IMR-90 (cell line): ENCODE results near the gene IL1A. TPM values are rescaled to one million over a fixed set of nuclear protein-coding genes. Genes with fewer than 3 reads are reported as not detected.

Experiments
- ATAC-seq: fragments of 200-7000 bp; cut with Tn5 transposase; 2 replicates; pipeline ENCODE4 v1.9.1; 2020; ENCODE audit warnings: low read depth, mild to moderate bottlenecking, moderate library complexity
- BruUV-seq: library from RNA; stranded (reverse); fragments of 400-500 nt; replicated peaks from 2 replicates; lab custom pipeline; 2021; lab: Mats Ljungman, UMichigan
- CTCF ChIA-PET: fragments of 300-600 bp; formaldehyde crosslinking; extraction: SDS; loops from one replicate; lab custom pipeline; 2021; ENCODE audit warnings: antibody characterized with exemption; lab: Yijun Ruan, JAX
- POLR2A ChIA-PET: fragments of 300-600 bp; sonication (Branson Sonifier 250); formaldehyde crosslinking; loops from one replicate; lab custom pipeline; 2022; ENCODE audit warnings: antibody characterized with exemption; ENCODE audit not compliant: unreplicated experiment; lab: Charles Lee
- DNase-seq: peaks from one replicate; pipeline ENCODE4 v3.0.0; 2013
- H2AFZ ChIP-seq: replicated peaks from 2 replicates; pipeline ENCODE3; 2013; ENCODE audit warnings: low read length, mild to moderate bottlenecking; ENCODE audit not compliant: poor library complexity
- H2AK5ac ChIP-seq: 2 replicates; pipeline ENCODE4 v1.6.1; 2013; ENCODE audit warnings: low read depth, low read length, inconsistent platforms
- H2AK9ac ChIP-seq: replicated peaks from 2 replicates; pipeline ENCODE3; 2013; ENCODE audit warnings: mild to moderate bottlenecking, low read depth, low read length, moderate library complexity; ENCODE audit not compliant: poor library complexity
- H2BK120ac ChIP-seq: 2 replicates; pipeline ENCODE4 v1.6.1; 2013; ENCODE audit warnings: low read depth, low read length, inconsistent platforms
- H2BK15ac ChIP-seq: 3 replicates; pipeline ENCODE4 v1.6.1; 2013; ENCODE audit warnings: low read depth, low read length, inconsistent platforms
- H2BK20ac ChIP-seq: 2 replicates; pipeline ENCODE4 v1.6.1; 2013; ENCODE audit warnings: low read depth, mild to moderate bottlenecking, inconsistent platforms, low read length, moderate library complexity
- H2BK5ac ChIP-seq: 2 replicates; pipeline ENCODE4 v1.6.1; 2013; ENCODE audit warnings: mild to moderate bottlenecking, low read depth, low read length, inconsistent platforms; ENCODE audit not compliant: poor library complexity, severe bottlenecking
- H3K14ac ChIP-seq: replicated peaks from 2 replicates; pipeline ENCODE4 v1.6.1; 2013; ENCODE audit warnings: low read depth, low read length, inconsistent platforms
- H3K18ac ChIP-seq: 2 replicates; pipeline ENCODE4 v1.6.1; 2013; ENCODE audit warnings: low read depth, low read length, control low read depth
- H3K23ac ChIP-seq: 2 replicates; pipeline ENCODE4 v1.6.1; 2013; ENCODE audit warnings: low read depth, low read length, inconsistent platforms
- H3K27ac ChIP-seq: 2 replicates; pipeline ENCODE4 v1.5.1; 2013; ENCODE audit warnings: mild to moderate bottlenecking, control low read depth, low read length; ENCODE audit not compliant: insufficient read depth
- H3K27me3 ChIP-seq: 2 replicates; pipeline ENCODE4 v1.6.1; 2013; ENCODE audit warnings: low read length; ENCODE audit not compliant: control insufficient read depth, insufficient read depth
- H3K36me3 ChIP-seq: 2 replicates; pipeline ENCODE4 v1.6.1; 2013; ENCODE audit warnings: low read length, mixed read lengths; ENCODE audit not compliant: control insufficient read depth, insufficient read depth
- H3K4ac ChIP-seq: 2 replicates; pipeline ENCODE4 v1.6.1; 2013; ENCODE audit warnings: low read depth, low read length, inconsistent platforms
- H3K4me1 ChIP-seq: 2 replicates; pipeline ENCODE4 v1.6.1; 2013; ENCODE audit warnings: low read length, mixed read lengths; ENCODE audit not compliant: control insufficient read depth, insufficient read depth
- H3K4me2 ChIP-seq: 2 replicates; pipeline ENCODE4 v1.6.1; 2013; ENCODE audit warnings: low read depth, mild to moderate bottlenecking, control low read depth, low read length, moderate library complexity
- H3K4me3 ChIP-seq: 2 replicates; pipeline ENCODE4 v1.5.1; 2013; ENCODE audit warnings: low read depth, mild to moderate bottlenecking, control low read depth, low read length, moderate library complexity; ENCODE audit not compliant: insufficient read depth
- H3K56ac ChIP-seq: 2 replicates; pipeline ENCODE4 v1.6.1; 2013; ENCODE audit warnings: low read length, inconsistent platforms; ENCODE audit not compliant: insufficient read depth; ENCODE audit errors: extremely low read depth
- H3K79me1 ChIP-seq, 2 experiments: 2 replicates each; pipeline ENCODE4 v1.6.1; 2013; ENCODE audit warnings: low read length in 2 of 2, inconsistent platforms in 1 of 2, low read depth in 1 of 2
- H3K9ac ChIP-seq: 2 replicates; pipeline ENCODE4 v1.6.1; 2013; ENCODE audit warnings: low read depth, low read length, control low read depth
- H3K9me1 ChIP-seq: 2 replicates; pipeline ENCODE4 v1.6.1; 2013; ENCODE audit warnings: low read length, inconsistent platforms; ENCODE audit not compliant: insufficient read depth
- H3K9me3 ChIP-seq: 2 replicates; pipeline ENCODE4 v1.6.1; 2013; ENCODE audit warnings: low read length; ENCODE audit not compliant: control insufficient read depth, insufficient read depth
- H4K20me1 ChIP-seq: 2 replicates; pipeline ENCODE4 v1.6.1; 2013; ENCODE audit warnings: low read length, inconsistent platforms; ENCODE audit not compliant: insufficient read depth
- H4K5ac ChIP-seq: 2 replicates; pipeline ENCODE4 v1.6.1; 2013; ENCODE audit warnings: mild to moderate bottlenecking, low read depth, low read length, control low read depth
- H4K8ac ChIP-seq, 2 experiments: 2 replicates each; pipeline ENCODE4 v1.6.1; 2013; ENCODE audit warnings: low read depth in 2 of 2, low read length in 2 of 2, control low read depth in 1 of 2, inconsistent platforms in 1 of 2
- H4K91ac ChIP-seq: 2 replicates; pipeline ENCODE4 v1.6.1; 2013; ENCODE audit warnings: low read depth, low read length, inconsistent platforms; ENCODE audit not compliant: insufficient read depth
- BHLHE40 ChIP-seq: fragments of 150-350 bp; IDR thresholded peaks from 2 replicates; pipeline ENCODE4 v1.6.1; 2016; ENCODE audit warnings: mild to moderate bottlenecking, low read depth, low read length
- CEBPB ChIP-seq: IDR thresholded peaks from 2 replicates; pipeline ENCODE4 v1.6.1; 2012; ENCODE audit warnings: low read depth, low read length, improper control_type of control experiment
- CHD1 ChIP-seq: IDR thresholded peaks from 2 replicates; pipeline ENCODE4 v1.6.1; 2012; ENCODE audit warnings: low read depth, low read length, improper control_type of control experiment
- FOS ChIP-seq: fragments of 150-350 bp; IDR thresholded peaks from 2 replicates; pipeline ENCODE4 v1.6.1; 2016; ENCODE audit warnings: low read depth, low read length
- MAFK ChIP-seq: IDR thresholded peaks from 2 replicates; pipeline ENCODE4 v1.6.1; 2012; ENCODE audit warnings: low read depth, low read length, improper control_type of control experiment
- MAZ ChIP-seq: IDR thresholded peaks from 2 replicates; pipeline ENCODE4 v1.6.1; 2012; ENCODE audit warnings: low read depth, mild to moderate bottlenecking, low read length, improper control_type of control experiment, moderate library complexity, borderline replicate concordance
- MXI1 ChIP-seq: IDR thresholded peaks from 2 replicates; pipeline ENCODE4 v1.6.1; 2012; ENCODE audit warnings: low read depth, mild to moderate bottlenecking, low read length, moderate library complexity, borderline replicate concordance
- NFE2L2 ChIP-seq: fragments of 150-350 bp; IDR thresholded peaks from 2 replicates; pipeline ENCODE4 v1.6.1; 2016; ENCODE audit warnings: low read depth, mild to moderate bottlenecking, low read length
- POLR2A ChIP-seq: IDR thresholded peaks from 2 replicates; pipeline ENCODE4 v1.6.1; 2012; ENCODE audit warnings: mild to moderate bottlenecking, low read depth, low read length
- RAD21 ChIP-seq: IDR thresholded peaks from 2 replicates; pipeline ENCODE4 v1.6.1; 2012; ENCODE audit warnings: low read length, improper control_type of control experiment
- RCOR1 ChIP-seq: IDR thresholded peaks from 2 replicates; pipeline ENCODE4 v1.6.1; 2012; ENCODE audit warnings: mild to moderate bottlenecking, low read length, improper control_type of control experiment; ENCODE audit not compliant: insufficient replicate concordance
- RFX5 ChIP-seq: IDR thresholded peaks from 2 replicates; pipeline ENCODE4 v1.8.0; 2012; ENCODE audit warnings: low read depth, mild to moderate bottlenecking, low read length, moderate library complexity
- SMC3 ChIP-seq: fragments of 150-350 bp; IDR thresholded peaks from 2 replicates; pipeline ENCODE4 v1.6.1; 2016; ENCODE audit warnings: low read depth, mild to moderate bottlenecking, antibody characterized with exemption, low read length, moderate library complexity
- USF2 ChIP-seq: fragments of 150-350 bp; IDR thresholded peaks from 2 replicates; pipeline ENCODE4 v1.6.1; 2017; ENCODE audit warnings: mild to moderate bottlenecking, antibody characterized with exemption, low read length, low read depth
- WGBS, 2 experiments: methylation state at CpG; one replicate each; pipeline versions ENCODE4 v1.1.5 to v1.1.7; 2013; ENCODE audit warnings: missing lambda C conversion rate in 2 of 2; ENCODE audit not compliant: insufficient read length in 1 of 2; ENCODE audit errors: extremely low coverage in 2 of 2; 5-methylcytosine and 5-hydroxymethylcytosine counted together
- dilution Hi-C: fragments of 300-500 bp; cut with HindIII; formaldehyde crosslinking; loops from one replicate; pipeline ENCODE4 v1.14.3; 2018; ENCODE audit warnings: low sequenced_read_pairs; ENCODE audit not compliant: unreplicated experiment
- in situ Hi-C: fragments of 300-500 bp; cut with MboI; formaldehyde crosslinking; loops from 3 replicates; pipeline ENCODE4 v1.14.3; 2019; ENCODE audit warnings: low sequenced_read_pairs, inconsistent platforms, mixed read lengths
- intact Hi-C: fragments of 100-400 bp; cut with micrococcal nuclease; formaldehyde crosslinking; loops from 2 replicates; pipeline ENCODE4 v1.10.0; 2022
- polyA plus RNA-seq, 3 experiments: library from polyadenylated mRNA; depleted of rRNA; stranded (reverse); fragments of >200 nt; gene quantifications; 2 replicates each; pipeline ENCODE4 v1.2.3, GENCODE V29; 2012; ENCODE audit warnings: low replicate concordance in 1 of 3
- total RNA-seq: library from RNA; depleted of rRNA; stranded (reverse); fragments of >200 nt; gene quantifications from 2 replicates; pipeline ENCODE4 v1.2.3, GENCODE V29; 2012
- TF ChIP-seq, protein P1 (sequence below): conservative IDR thresholded peaks from 2 replicates; pipeline ENCODE4 v1.5.1; 2012; ENCODE audit warnings: mild to moderate bottlenecking, low read depth, low read length, improper control_type of control experiment
- TF ChIP-seq, protein P2 (sequence below): fragments of 150-350 bp; IDR thresholded peaks from 2 replicates; pipeline ENCODE4 v1.6.1; 2016; ENCODE audit warnings: low read depth, mild to moderate bottlenecking, low read length, moderate library complexity, borderline replicate concordance

IL1A gene
- total and polyA plus RNA-seq, 2 of the 4 experiments (the other 2 are of a cell fraction), result 0.48 to 1.1 TPM

GRCh38 chr2:112831513-112831845 is 47.2 kb upstream of the IL1A start:
- in situ Hi-C loops, result no loop called here
- no peak for TF ChIP-seq MAZ
- TF ChIP-seq, protein P1, sequence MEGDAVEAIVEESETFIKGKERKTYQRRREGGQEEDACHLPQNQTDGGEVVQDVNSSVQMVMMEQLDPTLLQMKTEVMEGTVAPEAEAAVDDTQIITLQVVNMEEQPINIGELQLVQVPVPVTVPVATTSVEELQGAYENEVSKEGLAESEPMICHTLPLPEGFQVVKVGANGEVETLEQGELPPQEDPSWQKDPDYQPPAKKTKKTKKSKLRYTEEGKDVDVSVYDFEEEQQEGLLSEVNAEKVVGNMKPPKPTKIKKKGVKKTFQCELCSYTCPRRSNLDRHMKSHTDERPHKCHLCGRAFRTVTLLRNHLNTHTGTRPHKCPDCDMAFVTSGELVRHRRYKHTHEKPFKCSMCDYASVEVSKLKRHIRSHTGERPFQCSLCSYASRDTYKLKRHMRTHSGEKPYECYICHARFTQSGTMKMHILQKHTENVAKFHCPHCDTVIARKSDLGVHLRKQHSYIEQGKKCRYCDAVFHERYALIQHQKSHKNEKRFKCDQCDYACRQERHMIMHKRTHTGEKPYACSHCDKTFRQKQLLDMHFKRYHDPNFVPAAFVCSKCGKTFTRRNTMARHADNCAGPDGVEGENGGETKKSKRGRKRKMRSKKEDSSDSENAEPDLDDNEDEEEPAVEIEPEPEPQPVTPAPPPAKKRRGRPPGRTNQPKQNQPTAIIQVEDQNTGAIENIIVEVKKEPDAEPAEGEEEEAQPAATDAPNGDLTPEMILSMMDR, result no peak
- no peak for TF ChIP-seq CHD1
- TF ChIP-seq MAFK, result no peak
- TF ChIP-seq SMC3, result no peak
- TF ChIP-seq CEBPB, result no peak
- no peak for TF ChIP-seq MXI1
- TF ChIP-seq FOS, result no peak
- TF ChIP-seq, protein P2, sequence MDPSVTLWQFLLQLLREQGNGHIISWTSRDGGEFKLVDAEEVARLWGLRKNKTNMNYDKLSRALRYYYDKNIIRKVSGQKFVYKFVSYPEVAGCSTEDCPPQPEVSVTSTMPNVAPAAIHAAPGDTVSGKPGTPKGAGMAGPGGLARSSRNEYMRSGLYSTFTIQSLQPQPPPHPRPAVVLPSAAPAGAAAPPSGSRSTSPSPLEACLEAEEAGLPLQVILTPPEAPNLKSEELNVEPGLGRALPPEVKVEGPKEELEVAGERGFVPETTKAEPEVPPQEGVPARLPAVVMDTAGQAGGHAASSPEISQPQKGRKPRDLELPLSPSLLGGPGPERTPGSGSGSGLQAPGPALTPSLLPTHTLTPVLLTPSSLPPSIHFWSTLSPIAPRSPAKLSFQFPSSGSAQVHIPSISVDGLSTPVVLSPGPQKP, result no peak
- TF ChIP-seq NFE2L2, result no peak
- TF ChIP-seq USF2, result no peak
- TF ChIP-seq RAD21, result no peak
- TF ChIP-seq POLR2A, result no peak
- no peak for TF ChIP-seq RCOR1
- no peak for TF ChIP-seq RFX5
- no peak for TF ChIP-seq BHLHE40
- POLR2A ChIA-PET, result interaction anchor here (0.7 kb wide), 1 partner anchor 55 kb away, joined by 5 read pairs; no protein-coding TSS in a partner anchor

More at GRCh38 chr2:112831513-112831845, 47.2 kb upstream of the IL1A start:
- no peak for DNase-seq
- no peak overlapping the region for H4K91ac ChIP-seq
- no peak overlapping the region for H2BK5ac ChIP-seq
- H3K23ac ChIP-seq, result no peak overlapping the region
- H2BK15ac ChIP-seq, result no peak overlapping the region
- intact Hi-C loops (no loop called here), dilution Hi-C loops (no loop called here)
- no peak overlapping the region for H2BK120ac ChIP-seq
- H3K36me3 ChIP-seq, result no peaks in the 10 kb centered on the region; the same call in 1 of the 2 replicates
- no peak overlapping the region for H3K27ac ChIP-seq
- CTCF ChIA-PET, result interaction anchor here (0.5 kb wide), 1 partner anchor 13 kb away, joined by 4 read pairs; no protein-coding TSS in a partner anchor
- no peak overlapping the region for H3K9ac ChIP-seq
- WGBS, 2 experiments, result 58% methylated on average over 2 of the region's 2 CpGs; no CpG with 5 or more reads in 1 of the 2 experiments
- no peak overlapping the region for H2BK20ac ChIP-seq
- H3K14ac ChIP-seq, result no peak overlapping the region
- H3K4me3 ChIP-seq, result no peak overlapping the region
- no peak overlapping the region for H3K18ac ChIP-seq
- no peak for ATAC-seq
- H3K79me1 ChIP-seq, result peaks cover 0 to 5% of the 10 kb centered on the region in 2 experiments; a peak in 1 of 4 replicates
- no peaks in the 10 kb centered on the region for H3K27me3 ChIP-seq
- no peaks in the 10 kb centered on the region for H4K20me1 ChIP-seq
- no peak overlapping the region for H3K56ac ChIP-seq
- H2AK9ac ChIP-seq, result no peak overlapping the region
- no peak overlapping the region for H2AK5ac ChIP-seq
- BruUV-seq, result no TSS peak
- no peak overlapping the region for H4K5ac ChIP-seq
- no peak overlapping the region for H3K4me2 ChIP-seq
- H3K9me3 ChIP-seq, result no peaks in the 10 kb centered on the region
- no peak overlapping the region for H2AFZ ChIP-seq
- no peak overlapping the region for H3K4ac ChIP-seq
- no peak overlapping the region for H4K8ac ChIP-seq
- peaks cover 6% of the 10 kb centered on the region; the same call in 1 of the 2 replicates for H3K4me1 ChIP-seq
- H3K9me1 ChIP-seq, result no peaks in the 10 kb centered on the region
